H9 (cell line): ENCODE measurements around the gene EPHB2. TPM values are rescaled to one million over a fixed set of nuclear protein-coding genes. Genes with fewer than 3 reads are reported as not detected.

ENCODE experiments used
- DNase-seq: peaks from one replicate; pipeline ENCODE4 v3.0.0-alpha.2; 2017
- H2AFZ ChIP-seq: one replicate; pipeline ENCODE4 v1.6.1; 2013; ENCODE audit warnings: mild to moderate bottlenecking, low read length, control low read depth, moderate library complexity
- H2AK5ac ChIP-seq: 2 replicates; pipeline ENCODE4 v1.6.1; 2013; ENCODE audit warnings: low read length, control low read depth, mixed read lengths; ENCODE audit not compliant: insufficient read length
- H2BK120ac ChIP-seq: one replicate; pipeline ENCODE4 v1.6.1; 2013; ENCODE audit warnings: low read depth, mild to moderate bottlenecking, low read length, control low read depth, inconsistent platforms; ENCODE audit not compliant: poor library complexity, severe bottlenecking
- H2BK12ac ChIP-seq: 2 replicates; pipeline ENCODE4 v1.6.1; 2013; ENCODE audit warnings: low read length, control low read depth, mixed read lengths, low read depth; ENCODE audit not compliant: insufficient read length
- H2BK15ac ChIP-seq: 2 replicates; pipeline ENCODE4 v1.6.1; 2013; ENCODE audit warnings: low read depth, low read length, control low read depth
- H2BK20ac ChIP-seq: one replicate; pipeline ENCODE4 v1.6.1; 2013; ENCODE audit warnings: low read depth, mild to moderate bottlenecking, low read length, control low read depth, inconsistent platforms; ENCODE audit not compliant: poor library complexity, severe bottlenecking
- H2BK5ac ChIP-seq: 2 replicates; pipeline ENCODE4 v1.6.1; 2013; ENCODE audit warnings: low read length, control low read depth, mixed read lengths; ENCODE audit not compliant: insufficient read length
- H3K14ac ChIP-seq: 2 replicates; pipeline ENCODE4 v1.6.1; 2013; ENCODE audit warnings: low read length, control low read depth; ENCODE audit not compliant: insufficient read depth
- H3K18ac ChIP-seq: 2 replicates; pipeline ENCODE4 v1.6.1; 2013; ENCODE audit warnings: low read depth, mild to moderate bottlenecking, mixed read lengths, low read length, control low read depth; ENCODE audit not compliant: insufficient read length
- H3K23ac ChIP-seq: 2 replicates; pipeline ENCODE4 v1.6.1; 2013; ENCODE audit warnings: low read length, control low read depth, mixed read lengths, low read depth; ENCODE audit not compliant: insufficient read length
- H3K23me2 ChIP-seq: 2 replicates; pipeline ENCODE4 v1.6.1; 2013; ENCODE audit warnings: low read depth, mild to moderate bottlenecking, mixed read lengths, low read length, control low read depth; ENCODE audit not compliant: insufficient read length, poor library complexity, severe bottlenecking
- H3K27ac ChIP-seq: 2 replicates; pipeline ENCODE4 v1.5.1; 2013; ENCODE audit warnings: low read length, control low read depth, mixed read lengths, low read depth; ENCODE audit not compliant: insufficient read length
- H3K27me3 ChIP-seq: 2 replicates; pipeline ENCODE4 v1.6.1; 2013; ENCODE audit warnings: low read length, control low read depth, inconsistent platforms; ENCODE audit not compliant: insufficient read depth
- H3K4ac ChIP-seq: 2 replicates; pipeline ENCODE4 v1.6.1; 2013; ENCODE audit warnings: low read depth, mild to moderate bottlenecking, control low read depth, inconsistent platforms, low read length, moderate library complexity
- H3K4me1 ChIP-seq: 2 replicates; pipeline ENCODE4 v1.6.1; 2013; ENCODE audit warnings: low read length, control low read depth, inconsistent platforms; ENCODE audit not compliant: insufficient read depth
- H3K4me2 ChIP-seq: 2 replicates; pipeline ENCODE4 v1.6.1; 2013; ENCODE audit warnings: low read length, control low read depth, mixed read lengths; ENCODE audit not compliant: insufficient read length, insufficient read depth
- H3K56ac ChIP-seq: 2 replicates; pipeline ENCODE4 v1.6.1; 2013; ENCODE audit warnings: low read depth, mild to moderate bottlenecking, mixed read lengths, low read length, control low read depth; ENCODE audit not compliant: insufficient read length
- H3K79me1 ChIP-seq: 2 replicates; pipeline ENCODE4 v1.6.1; 2013; ENCODE audit warnings: low read depth, mild to moderate bottlenecking, moderate library complexity, low read length, control low read depth, inconsistent platforms; ENCODE audit not compliant: insufficient read depth, poor library complexity, severe bottlenecking
- H3K79me2 ChIP-seq: 2 replicates; pipeline ENCODE4 v1.6.1; 2013; ENCODE audit warnings: low read length, control low read depth, inconsistent platforms; ENCODE audit not compliant: insufficient read depth
- H3K9ac ChIP-seq: 2 replicates; pipeline ENCODE4 v1.6.1; 2013; ENCODE audit warnings: low read length, control low read depth, mixed read lengths; ENCODE audit not compliant: insufficient read length; ENCODE audit errors: extremely low read depth
- H3K9me3 ChIP-seq: one replicate; pipeline ENCODE4 v1.6.1; 2013; ENCODE audit warnings: low read depth, low read length, inconsistent platforms; ENCODE audit not compliant: control insufficient read depth
- H3T11ph ChIP-seq: one replicate; pipeline ENCODE4 v1.6.1; 2013; ENCODE audit warnings: mild to moderate bottlenecking, low read length, control low read depth, inconsistent platforms
- H4K20me1 ChIP-seq: one replicate; pipeline ENCODE4 v1.6.1; 2013; ENCODE audit not compliant: control insufficient read depth, insufficient read length, insufficient read depth
- H4K5ac ChIP-seq: 2 replicates; pipeline ENCODE4 v1.6.1; 2013; ENCODE audit warnings: low read depth, mild to moderate bottlenecking, mixed read lengths, low read length, control low read depth; ENCODE audit not compliant: insufficient read length
- H4K8ac ChIP-seq: replicated peaks from 2 replicates; pipeline ENCODE4 v1.6.1; 2013; ENCODE audit warnings: low read length, control low read depth, mixed read lengths, low read depth; ENCODE audit not compliant: insufficient read length
- H4K91ac ChIP-seq: 2 replicates; pipeline ENCODE4 v1.6.1; 2013; ENCODE audit warnings: low read depth, mild to moderate bottlenecking, moderate library complexity, mixed read lengths, low read length, control low read depth; ENCODE audit not compliant: insufficient read length
- H3K27ac Mint-ChIP-seq, 3 experiments: 2 replicates in 2 of 3; 3 replicates in 1 of 3; pipeline ENCODE4 v1.8.0; 2020 to 2021; ENCODE audit warnings: mixed read lengths in 3 of 3, mild to moderate bottlenecking in 1 of 3, moderate library complexity in 1 of 3
- H3K27me3 Mint-ChIP-seq: 2 replicates; pipeline ENCODE4 v1.8.0; 2021; ENCODE audit warnings: low read depth, mild to moderate bottlenecking, moderate library complexity, mixed read lengths
- H3K36me3 Mint-ChIP-seq, 3 experiments: 2 replicates in 2 of 3; 3 replicates in 1 of 3; pipeline ENCODE4 v1.8.0; 2020 to 2021; ENCODE audit warnings: low read depth in 3 of 3, mixed read lengths in 3 of 3; ENCODE audit not compliant: insufficient read depth in 1 of 3
- H3K4me1 Mint-ChIP-seq, 2 experiments: 2 replicates each; pipeline ENCODE4 v1.8.0; 2020; ENCODE audit warnings: mixed read lengths in 2 of 2
- H3K4me3 Mint-ChIP-seq, 2 experiments: 2 replicates in 1 of 2; 3 replicates in 1 of 2; pipeline ENCODE4 v1.8.0; 2020 to 2021; ENCODE audit warnings: mild to moderate bottlenecking in 2 of 2, mixed read lengths in 2 of 2, moderate library complexity in 1 of 2
- H3K9me3 Mint-ChIP-seq, 2 experiments: 2 replicates in 1 of 2; 3 replicates in 1 of 2; pipeline ENCODE4 v1.8.0; 2020; ENCODE audit warnings: mild to moderate bottlenecking in 2 of 2, mixed read lengths in 2 of 2, moderate library complexity in 1 of 2
- CTCF ChIP-seq: fragments of 200-600 bp; sonication (generic); conservative IDR thresholded peaks from 3 replicates; pipeline ENCODE4 v1.8.0; 2021; ENCODE audit warnings: antibody characterized with exemption, mild to moderate bottlenecking
- WGBS: extraction: QIAGEN DNeasy Blood & Tissue Kit; methylation state at CpG from one replicate; pipeline ENCODE4 v1.1.7; 2013; ENCODE audit warnings: missing lambda C conversion rate, low lambda C conversion rate, mixed read lengths; ENCODE audit not compliant: insufficient read length; ENCODE audit errors: extremely low coverage; 5-methylcytosine and 5-hydroxymethylcytosine counted together
- total RNA-seq: library from RNA; stranded (reverse); gene quantifications from 2 replicates; pipeline ENCODE4 v1.2.1, GENCODE V29; 2021

EPHB2 gene
- total RNA-seq, 1 experiment from 2014 or later = 9.5 TPM

GRCh38 chr1:22963044-22963677, 252.5 kb downstream of the EPHB2 start:
- Histone ChIP-seq H3K79me2 (no peaks in the 10 kb centered on the region), H3K56ac (no peak overlapping the region), H3K23ac (no peak overlapping the region), H3K9me3 (no peaks in the 10 kb centered on the region), H3K23me2 (no peaks in the 10 kb centered on the region), H3K18ac (no peak overlapping the region), H3K9ac (no peak overlapping the region), H2BK12ac (no peak overlapping the region), H4K5ac (no peak overlapping the region), H2AFZ (no peak overlapping the region), H2BK120ac (no peak overlapping the region), H3T11ph (no peak overlapping the region), H3K4me2 (no peak overlapping the region), H4K20me1 (no peaks in the 10 kb centered on the region), H4K8ac (no peak overlapping the region), H2BK20ac (no peak overlapping the region), H2BK5ac (no peak overlapping the region), H3K4me1 (no peaks in the 10 kb centered on the region), H3K79me1 (no peaks in the 10 kb centered on the region), H2AK5ac (no peak overlapping the region), H3K14ac (no peak overlapping the region), H3K4ac (no peak overlapping the region), H3K27ac (no peak overlapping the region), H3K27me3 (no peaks in the 10 kb centered on the region), H2BK15ac (no peak overlapping the region), H4K91ac (no peak overlapping the region)
- Mint-ChIP-seq H3K4me1 (no peaks in the 10 kb centered on the region), H3K36me3 (no peaks in the 10 kb centered on the region; a peak in 2 of 7 replicates), H3K9me3 (peaks cover 4 to 5% of the 10 kb centered on the region in 2 experiments; a peak in 3 of 5 replicates), H3K27ac (no peak overlapping the region), H3K27me3 (peaks cover 26% of the 10 kb centered on the region), H3K4me3 (no peak overlapping the region)
- DNase-seq = no peak
- no CpG with 5 or more reads among the region's 10 CpGs for WGBS
- TF ChIP-seq CTCF = no peak
